K562 (cell line): ENCODE data around the gene ANKRD11. TPM values are rescaled to one million over a fixed set of nuclear protein-coding genes. Genes with fewer than 3 reads are reported as not detected.

ENCODE experiments used
- ATAC-seq: fragments of 200-7000 bp; cut with Tn5 transposase; 3 replicates; pipeline ENCODE4 v1.9.1; 2020; ENCODE audit warnings: moderate library complexity
- BruUV-seq: library from RNA; stranded (reverse); fragments of 400-500 nt; replicated peaks from 2 replicates; lab custom pipeline; 2021; lab: Mats Ljungman, UMichigan
- CTCF ChIA-PET: fragments of 300-600 bp; formaldehyde crosslinking; extraction: SDS; loops from one replicate; lab custom pipeline; 2021; ENCODE audit warnings: low intra/inter-chr PET ratio; lab: Yijun Ruan, JAX
- POLR2A ChIA-PET: fragments of 300-600, 350-650 bp; sonication (Branson Sonifier 250); formaldehyde crosslinking; extraction: SDS; loops from one replicate; lab custom pipeline; 2021; ENCODE audit warnings: antibody characterized with exemption, inconsistent platforms; lab: Yijun Ruan, JAX
- DNase-seq, 4 experiments: peaks; one replicate each; pipeline versions ENCODE4 v3.0.0 to v3.0.0-alpha.2; 2011 to 2018; ENCODE audit warnings: low spot score in 3 of 4, mixed read lengths in 3 of 4; ENCODE audit errors: extremely low read depth in 1 of 4
- FAIRE-seq: peaks from 2 replicates; lab custom pipeline; 2011; peaks lifted over from hg19 to GRCh38; lab: Jason Lieb, UNC
- H2AFZ ChIP-seq: 2 replicates; pipeline ENCODE4 v1.6.0; 2011; ENCODE audit warnings: low read depth, low read length, control low read depth, inconsistent platforms
- H3K27ac ChIP-seq: fragments of 200-600 bp; 3 replicates; pipeline ENCODE4 v1.8.0; 2011; ENCODE audit warnings: low read depth, mild to moderate bottlenecking, control low read depth, inconsistent platforms, low read length, moderate library complexity, mixed read lengths; ENCODE audit errors: extremely low read depth
- H3K27me3 ChIP-seq, 2 experiments: fragments of 300-600 bp in 1 of 2; 2 replicates in 1 of 2; 3 replicates in 1 of 2; pipeline versions ENCODE4 v1.6.0 to v1.8.0; 2011; ENCODE audit warnings: inconsistent platforms in 2 of 2, low read length in 2 of 2, mild to moderate bottlenecking in 1 of 2, mixed read lengths in 1 of 2, moderate library complexity in 1 of 2; ENCODE audit not compliant: control insufficient read depth in 2 of 2, insufficient read depth in 2 of 2
- H3K36me3 ChIP-seq: fragments of 300-600 bp; 3 replicates; pipeline ENCODE4 v1.8.0; 2011; ENCODE audit warnings: mild to moderate bottlenecking, low read length, inconsistent platforms; ENCODE audit not compliant: control insufficient read depth, insufficient read depth
- H3K4me1 ChIP-seq, 2 experiments: fragments of 200-600 bp in 1 of 2; replicated peaks in 1 of 2; 2 replicates in 1 of 2; 3 replicates in 1 of 2; pipeline versions ENCODE4 v1.5.1 to v1.8.0; 2011; ENCODE audit warnings: inconsistent platforms in 2 of 2, low read length in 2 of 2, mild to moderate bottlenecking in 1 of 2, mixed read lengths in 1 of 2, moderate library complexity in 1 of 2; ENCODE audit not compliant: control insufficient read depth in 2 of 2, insufficient read depth in 2 of 2
- H3K4me2 ChIP-seq: 2 replicates; pipeline ENCODE4 v1.6.1; 2011; ENCODE audit warnings: low read length, control low read depth, inconsistent platforms, mixed read lengths; ENCODE audit not compliant: insufficient read depth
- H3K4me3 ChIP-seq: fragments of 200-600 bp; sonication (generic), shearing (Covaris generic); 2 replicates; pipeline ENCODE4 v1.5.1; 2016; ENCODE audit warnings: control low read depth, inconsistent platforms
- H3K79me2 ChIP-seq: fragments of 200-600 bp; 3 replicates; pipeline ENCODE4 v1.8.0; 2011; ENCODE audit warnings: low read length, inconsistent platforms; ENCODE audit not compliant: control insufficient read depth, insufficient read depth
- H3K9ac ChIP-seq, 2 experiments: 2 replicates each; pipeline versions ENCODE4 v1.6.0 to v1.6.1; 2011; ENCODE audit warnings: low read depth in 2 of 2, low read length in 2 of 2, control low read depth in 1 of 2, inconsistent platforms in 1 of 2, mild to moderate bottlenecking in 1 of 2, mixed read lengths in 1 of 2; ENCODE audit not compliant: insufficient read depth in 1 of 2
- H3K9me1 ChIP-seq: one replicate; pipeline ENCODE4 v1.6.0; 2011; ENCODE audit warnings: inconsistent platforms, mild to moderate bottlenecking, low read length, moderate library complexity; ENCODE audit not compliant: control insufficient read depth, insufficient read depth
- H3K9me3 ChIP-seq: replicated peaks from 2 replicates; pipeline ENCODE4 v1.5.1; 2011; ENCODE audit warnings: low read depth, low read length, inconsistent platforms; ENCODE audit not compliant: control insufficient read depth, insufficient read depth
- H4K20me1 ChIP-seq: replicated peaks from 2 replicates; pipeline ENCODE4 v1.6.1; 2011; ENCODE audit warnings: low read length, inconsistent platforms, mixed read lengths; ENCODE audit not compliant: control insufficient read depth, insufficient read depth
- CREB1 ChIP-seq, 2 experiments: sonication (generic) in 1 of 2; formaldehyde crosslinking in 1 of 2; IDR thresholded peaks; 2 replicates each; pipeline versions ENCODE4 v1.6.1 to v1.8.0; 2012 to 2022; ENCODE audit warnings: inconsistent platforms in 1 of 2, mild to moderate bottlenecking in 1 of 2, missing genetic modification reagents in 1 of 2, moderate library complexity in 1 of 2
- EHMT2 ChIP-seq: fragments of 450-650 bp; IDR thresholded peaks from 2 replicates; pipeline ENCODE4 v1.6.1; 2018; ENCODE audit warnings: antibody characterized with exemption
- JUND ChIP-seq, 2 experiments: IDR thresholded peaks; 2 replicates in 1 of 2; 3 replicates in 1 of 2; pipeline ENCODE4 v1.6.1; 2011; ENCODE audit warnings: borderline replicate concordance in 2 of 2, low read depth in 2 of 2, low read length in 2 of 2, improper control_type of control experiment in 1 of 2, missing biosample characterization in 1 of 2, missing genetic modification characterization in 1 of 2, missing genetic modification reagents in 1 of 2
- LEF1 ChIP-seq: fragments of 450-650 bp; IDR thresholded peaks from 2 replicates; pipeline ENCODE4 v1.6.1; 2016; ENCODE audit warnings: mild to moderate bottlenecking
- MIER1 ChIP-seq: fragments of 450-650 bp; IDR thresholded peaks from 2 replicates; pipeline ENCODE4 v1.6.1; 2016; ENCODE audit warnings: antibody characterized with exemption, mild to moderate bottlenecking, low read depth
- NONO ChIP-seq, 2 experiments: fragments of 200-400 bp in 1 of 2; fragments of 450-650 bp in 1 of 2; formaldehyde crosslinking in 1 of 2; IDR thresholded peaks; 2 replicates each; pipeline ENCODE4 v1.6.1; 2017; ENCODE audit warnings: low read depth in 2 of 2, mild to moderate bottlenecking in 2 of 2, moderate library complexity in 2 of 2, low read length in 1 of 2
- NR2C2 ChIP-seq, 2 experiments: fragments of 200-800 bp in 1 of 2; sonication (Bioruptor generic) in 1 of 2; sonication (generic) in 1 of 2; formaldehyde crosslinking in 1 of 2; IDR thresholded peaks; 2 replicates each; pipeline versions ENCODE4 v1.6.1 to v1.8.0; 2016 to 2022; ENCODE audit warnings: mild to moderate bottlenecking in 1 of 2, missing compliant biosample characterization in 1 of 2, missing genetic modification characterization in 1 of 2, missing genetic modification reagents in 1 of 2
- TCF15 ChIP-seq: fragments of 250-450 bp; sonication (Bioruptor Pico); IDR thresholded peaks from 2 replicates; pipeline ENCODE4 v1.8.0; 2022; ENCODE audit warnings: moderate library complexity, mild to moderate bottlenecking, inconsistent platforms
- THAP12 ChIP-seq: fragments of 250-450 bp; sonication (Bioruptor Pico); IDR thresholded peaks from 2 replicates; pipeline ENCODE4 v1.9.0; 2021; ENCODE audit warnings: mild to moderate bottlenecking, inconsistent platforms
- USF1 ChIP-seq: sonication (generic); formaldehyde crosslinking; IDR thresholded peaks from 2 replicates; pipeline ENCODE4 v1.9.0; 2022; ENCODE audit warnings: mild to moderate bottlenecking, missing genetic modification reagents
- ZNF395 ChIP-seq: fragments of 200-800 bp; sonication (Bioruptor generic); IDR thresholded peaks from 2 replicates; pipeline ENCODE4 v1.6.1; 2017; ENCODE audit warnings: missing genetic modification characterization, missing compliant biosample characterization
- ZSCAN29 ChIP-seq: fragments of 450-650 bp; IDR thresholded peaks from 2 replicates; pipeline ENCODE4 v1.6.1; 2017
- WGBS: fragments of 100-300 bp; shearing (Covaris generic); methylation state at CpG from one replicate; pipeline ENCODE4 v1.1.6; 2016; ENCODE audit warnings: low coverage, mixed read lengths; ENCODE audit not compliant: insufficient coverage; ENCODE audit errors: missing lambda C conversion rate; 5-methylcytosine and 5-hydroxymethylcytosine counted together
- in situ Hi-C: fragments of 300-500 bp; cut with MboI; formaldehyde crosslinking; loops from 4 replicates; pipeline ENCODE4 v1.15.0; 2018; ENCODE audit warnings: inconsistent platforms, mixed read lengths
- intact Hi-C: fragments of 100-400 bp; cut with micrococcal nuclease; formaldehyde crosslinking; loops from 2 replicates; pipeline ENCODE4 v1.14.2; 2022
- polyA plus RNA-seq, 8 experiments: library from polyadenylated mRNA; depleted of rRNA in 4 of 8; stranded (reverse) in 5 of 8; unstranded in 3 of 8; fragments of >200 nt; fragmentation: Nextera tagmentation in 2 of 8; fragmentation: Illumina TruSeq in 1 of 8; extraction: Ambion mirVana in 2 of 8; extraction: Trizol in 1 of 8; gene quantifications; 2 replicates each; pipeline versions ENCODE4 v1.2.1 to v1.2.3, GENCODE V29; 2011 to 2014; ENCODE audit warnings: inconsistent platforms in 1 of 8, missing spikeins in 1 of 8
- total RNA-seq, 7 experiments: library from RNA; depleted of rRNA in 6 of 7; stranded (reverse); fragments of >200 nt in 6 of 7; fragmentation: Illumina TruSeq in 2 of 7; extraction: Trizol in 2 of 7; gene quantifications; 2 replicates each; pipeline versions ENCODE4 v1.2.1 to v1.2.3, GENCODE V29; 2011 to 2021; ENCODE audit warnings: low replicate concordance in 1 of 7

ANKRD11 gene
- total and polyA plus RNA-seq, 9 of the 15 experiments (the other 6 are each of a cell fraction or from before 2014, with no cell fraction given), result 4.7 to 126 (median 31.7) TPM

- no peak overlapping the region for H2AFZ ChIP-seq
- DNase-seq (no peak), FAIRE-seq (no peak), ATAC-seq (no peak)
- peaks cover 61% of the 10 kb centered on the region for H4K20me1 ChIP-seq
- no peaks in the 10 kb centered on the region for H3K9me3 ChIP-seq
- BruUV-seq, result no TSS peak
- H3K79me2 ChIP-seq, result peaks cover 100% of the 10 kb centered on the region
- no peaks in the 10 kb centered on the region for H3K27me3 ChIP-seq
- intact Hi-C loops (no loop called here), in situ Hi-C loops (no loop called here)
- TF ChIP-seq TCF15, result no peak
- TF ChIP-seq CREB1 (IDR thresholded peaks at IDR 0.05), result no peak
- TF ChIP-seq CREB1 (CRISPR knock-in tag; IDR thresholded peaks at IDR 0.05), result no peak
- no peak for TF ChIP-seq THAP12 (CRISPR knock-in tag)
- TF ChIP-seq ZSCAN29, result no peak
- TF ChIP-seq JUND (IDR thresholded peaks at IDR 0.05; ENCODE audit: borderline replicate concordance, low read depth, low read length), result no peak
- no peak for TF ChIP-seq JUND (tag; IDR thresholded peaks at IDR 0.05; ENCODE audit: borderline replicate concordance, low read depth, low read length)
- TF ChIP-seq NONO (IDR thresholded peaks at IDR 0.05; ENCODE audit: low read depth in 2 of 2, low read length in 1 of 2), result no peak
- no peak for TF ChIP-seq EHMT2
- no peak for TF ChIP-seq MIER1
- no peak for TF ChIP-seq USF1 (CRISPR knock-in tag)
- no peak for TF ChIP-seq NR2C2 (CRISPR knock-in tag; IDR thresholded peaks at IDR 0.05)
- TF ChIP-seq NR2C2 (tag; IDR thresholded peaks at IDR 0.05), result no peak
- no peak for TF ChIP-seq LEF1
- TF ChIP-seq ZNF395 (CRISPR knock-in tag), result no peak
- H3K9me1 ChIP-seq, result peaks cover 8% of the 10 kb centered on the region
- H3K4me3 ChIP-seq, result no peak overlapping the region
- H3K4me1 ChIP-seq, result peaks cover 9 to 26% of the 10 kb centered on the region in 2 experiments; a peak in 4 of 5 replicates
- CTCF ChIA-PET, result no interaction called here
- no peak overlapping the region for H3K9ac ChIP-seq
- H3K4me2 ChIP-seq, result no peak overlapping the region
- POLR2A ChIA-PET, result interaction anchor here (0.7 kb wide), 2 partner anchors 31 to 135 kb away, joined by 3 read pairs; no protein-coding TSS in a partner anchor
- no peak overlapping the region for H3K27ac ChIP-seq
- H3K36me3 ChIP-seq, result peaks cover 21% of the 10 kb centered on the region; the same call in 2 of the 3 replicates
- 92% methylated on average over 5 of the region's 9 CpGs for WGBS
These were observed 144.7 kb downstream of the ANKRD11 start for GRCh38 chr16:89345642-89346150.
